ENCODE measurements around the gene SRSF6.
"Not testable (repeated sequence)": the region's sequence is repeated elsewhere in the genome, so short reads cannot be mapped to it uniquely, and the experiment has no call there.

Gene SRSF6

GRCh38 chr20:43464219-43464790 lies 6.6 kb downstream of the SRSF6 start:
- in situ Hi-C loops (cut with HindIII; ENCODE audit: low pct_ligation_motif_present, low pct_unique_long_range_greater_than_20kb, low sequenced_read_pairs): no loop called here
- DNase-seq: no peak

DNA sequence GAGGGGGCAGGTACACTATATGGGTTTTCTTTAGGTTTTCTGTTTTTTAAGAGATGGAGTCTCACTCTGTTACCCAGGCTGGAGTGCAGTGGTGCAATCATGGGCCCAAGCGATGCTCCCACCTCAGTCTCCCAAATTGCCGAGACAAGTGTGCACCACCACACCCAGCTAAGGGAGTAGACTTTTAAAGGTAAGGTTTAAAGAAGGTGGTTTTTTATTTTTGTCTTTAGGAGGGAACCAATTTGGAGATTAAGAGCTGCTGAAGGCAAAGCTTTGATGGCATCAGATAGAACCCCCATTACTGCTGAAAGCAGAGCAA lies 7.9 kb downstream of the SRSF6 start:
- DNase-seq: no peak
- in situ Hi-C loops (cut with HindIII; ENCODE audit: low pct_ligation_motif_present, low pct_unique_long_range_greater_than_20kb, low sequenced_read_pairs): no loop called here

GRCh38 chr20:43467589-43467988 lies 9.9 kb downstream of the SRSF6 start:
- in situ Hi-C loops (cut with HindIII; ENCODE audit: low pct_ligation_motif_present, low pct_unique_long_range_greater_than_20kb, low sequenced_read_pairs): no loop called here
- no peak for DNase-seq

DNA sequence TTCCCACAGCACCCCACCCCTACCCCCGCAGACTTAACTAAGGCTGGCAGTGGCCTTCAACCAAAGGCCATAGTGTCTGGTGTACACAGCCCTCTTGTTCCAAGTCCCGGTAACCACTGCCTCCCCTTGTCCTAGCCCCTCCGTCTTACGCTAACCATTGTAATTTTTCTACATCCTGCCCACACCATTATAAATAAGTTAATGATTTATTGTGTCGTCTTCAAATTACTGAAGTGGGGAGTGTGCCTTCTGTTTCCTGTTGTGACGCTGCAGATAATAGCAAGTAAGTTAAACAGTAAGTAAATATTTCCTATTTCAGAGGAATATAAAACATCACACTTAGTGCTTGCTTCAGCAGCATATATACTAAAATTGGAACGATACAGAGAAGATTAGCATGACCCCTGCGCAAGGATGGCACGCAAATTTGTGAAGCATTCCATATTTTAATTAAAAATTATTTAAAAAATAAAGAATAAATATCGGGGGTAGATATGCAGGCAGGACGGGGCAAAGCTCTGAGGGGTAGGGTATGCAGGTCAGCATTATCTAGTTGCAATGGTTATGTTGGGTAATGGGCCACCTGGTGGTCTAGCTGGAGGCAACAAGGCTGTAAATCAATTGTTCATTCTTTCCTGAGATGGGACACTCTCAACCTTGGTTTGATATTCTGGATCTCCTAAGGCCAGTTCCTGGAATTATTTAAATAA lies 15.1 kb downstream of the SRSF6 start:
- in situ Hi-C loops (cut with HindIII; ENCODE audit: low pct_ligation_motif_present, low pct_unique_long_range_greater_than_20kb, low sequenced_read_pairs): no loop called here
- no peak for DNase-seq

GRCh38 chr20:43473381-43473704 lies 15.6 kb downstream of the SRSF6 start:
- in situ Hi-C loops (cut with HindIII; ENCODE audit: low pct_ligation_motif_present, low pct_unique_long_range_greater_than_20kb, low sequenced_read_pairs): no loop called here
- DNase-seq: no peak

DNA sequence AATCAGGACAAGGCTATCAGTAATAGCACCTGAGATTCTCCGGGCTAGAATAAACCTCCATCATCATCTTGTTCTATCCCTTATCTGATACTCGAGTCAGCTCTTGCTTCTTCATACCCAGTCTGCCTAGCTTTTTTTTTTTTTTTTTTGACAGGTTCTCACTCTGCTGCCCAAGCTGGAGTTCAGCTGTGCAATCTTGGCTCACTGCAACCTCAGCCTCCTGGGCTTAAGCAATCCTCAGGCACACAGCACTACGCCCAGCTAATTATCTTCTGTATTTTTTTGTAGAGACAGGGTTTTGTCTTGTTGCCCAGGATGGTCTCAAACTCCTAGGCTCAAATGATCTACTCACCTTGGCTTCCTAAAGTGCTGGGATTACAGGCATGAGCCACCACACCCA lies 19.5 kb downstream of the SRSF6 start:
- DNase-seq: no peak
- in situ Hi-C loops (cut with HindIII; ENCODE audit: low pct_ligation_motif_present, low pct_unique_long_range_greater_than_20kb, low sequenced_read_pairs): no loop called here

- in situ Hi-C loops (cut with HindIII; ENCODE audit: low pct_ligation_motif_present, low pct_unique_long_range_greater_than_20kb, low sequenced_read_pairs): no loop called here
- DNase-seq: no peak
Observed at GRCh38 chr20:43477619-43478018, 19.9 kb downstream of the SRSF6 start.

DNA sequence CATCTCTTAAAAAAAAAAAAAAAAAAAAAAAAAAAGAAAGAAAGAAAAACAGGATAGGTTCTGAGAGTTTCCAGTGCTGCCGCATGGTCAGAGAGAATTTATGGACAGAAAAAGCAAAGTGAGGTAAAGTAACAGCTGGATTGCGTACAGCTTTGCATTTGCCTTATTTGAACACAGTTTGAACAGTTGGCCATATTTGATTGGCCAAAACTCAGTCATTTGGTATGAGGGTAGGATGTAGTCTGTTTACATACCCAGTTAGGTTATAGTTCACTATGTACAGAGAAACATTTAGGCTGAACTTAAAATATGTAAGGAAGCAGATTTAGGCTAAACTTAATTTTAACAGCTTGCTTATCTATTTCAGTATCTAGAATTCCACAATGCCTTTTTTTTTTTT lies 32.3 kb downstream of the SRSF6 start:
- in situ Hi-C loops (cut with HindIII; ENCODE audit: low pct_ligation_motif_present, low pct_unique_long_range_greater_than_20kb, low sequenced_read_pairs): no loop called here
- DNase-seq: no peak

GRCh38 chr20:43492101-43492500 lies 34.4 kb downstream of the SRSF6 start:
- in situ Hi-C loops (cut with HindIII; ENCODE audit: low pct_ligation_motif_present, low pct_unique_long_range_greater_than_20kb, low sequenced_read_pairs): no loop called here
- DNase-seq: no peak

GRCh38 chr20:43495388-43495787 lies 37.7 kb downstream of the SRSF6 start:
- no peak for DNase-seq
- in situ Hi-C loops (cut with HindIII; ENCODE audit: low pct_ligation_motif_present, low pct_unique_long_range_greater_than_20kb, low sequenced_read_pairs): no loop called here

GRCh38 chr20:43502021-43502420 lies 44.3 kb downstream of the SRSF6 start:
- in situ Hi-C loops (cut with HindIII; ENCODE audit: low pct_ligation_motif_present, low pct_unique_long_range_greater_than_20kb, low sequenced_read_pairs); DNase-seq: not testable (repeated sequence)

GRCh38 chr20:43506238-43506637 lies 48.5 kb downstream of the SRSF6 start:
- in situ Hi-C loops (cut with HindIII; ENCODE audit: low pct_ligation_motif_present, low pct_unique_long_range_greater_than_20kb, low sequenced_read_pairs): no loop called here
- DNase-seq: no peak

GRCh38 chr20:43507150-43508080 lies 49.7 kb downstream of the SRSF6 start, which contains the start of gene L3MBTL1:
TSS of gene L3MBTL1 (plus strand) at chr20:43507697. CDS start at chr20:43513504, 5,807 bp downstream.
- DNase-seq: peak; percentile 34
- in situ Hi-C loops (cut with HindIII; ENCODE audit: low pct_ligation_motif_present, low pct_unique_long_range_greater_than_20kb, low sequenced_read_pairs): no loop called here

DNA sequence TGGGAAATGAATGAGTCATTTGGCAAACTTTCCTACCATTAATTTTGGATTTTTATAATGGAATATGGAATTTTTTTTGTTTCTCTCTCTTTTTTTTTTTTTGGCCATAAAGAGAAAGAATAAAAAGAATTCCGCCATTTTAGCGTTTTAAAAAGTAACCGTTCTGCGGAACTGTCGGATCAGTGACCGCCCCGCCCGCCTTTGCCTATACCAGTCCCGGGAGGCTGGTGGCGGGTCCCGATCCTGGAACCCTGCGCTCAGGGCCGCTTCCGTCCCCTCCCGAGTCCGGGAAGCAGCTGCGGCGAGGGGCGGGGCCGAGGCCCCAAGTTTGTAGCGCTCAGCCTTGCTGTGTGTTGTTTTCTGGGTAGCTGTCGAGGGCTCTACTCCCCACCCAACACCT lies 50.4 kb downstream of the SRSF6 start:
- in situ Hi-C loops (cut with HindIII; ENCODE audit: low pct_ligation_motif_present, low pct_unique_long_range_greater_than_20kb, low sequenced_read_pairs): no loop called here
- no peak for DNase-seq

- in situ Hi-C loops (cut with HindIII; ENCODE audit: low pct_ligation_motif_present, low pct_unique_long_range_greater_than_20kb, low sequenced_read_pairs): no loop called here
- DNase-seq: no peak
Observed at GRCh38 chr20:43508604-43509040, 50.9 kb downstream of the SRSF6 start.

GRCh38 chr20:43511879-43512278 lies 54.2 kb downstream of the SRSF6 start:
- DNase-seq: no peak
- in situ Hi-C loops (cut with HindIII; ENCODE audit: low pct_ligation_motif_present, low pct_unique_long_range_greater_than_20kb, low sequenced_read_pairs): no loop called here

DNA sequence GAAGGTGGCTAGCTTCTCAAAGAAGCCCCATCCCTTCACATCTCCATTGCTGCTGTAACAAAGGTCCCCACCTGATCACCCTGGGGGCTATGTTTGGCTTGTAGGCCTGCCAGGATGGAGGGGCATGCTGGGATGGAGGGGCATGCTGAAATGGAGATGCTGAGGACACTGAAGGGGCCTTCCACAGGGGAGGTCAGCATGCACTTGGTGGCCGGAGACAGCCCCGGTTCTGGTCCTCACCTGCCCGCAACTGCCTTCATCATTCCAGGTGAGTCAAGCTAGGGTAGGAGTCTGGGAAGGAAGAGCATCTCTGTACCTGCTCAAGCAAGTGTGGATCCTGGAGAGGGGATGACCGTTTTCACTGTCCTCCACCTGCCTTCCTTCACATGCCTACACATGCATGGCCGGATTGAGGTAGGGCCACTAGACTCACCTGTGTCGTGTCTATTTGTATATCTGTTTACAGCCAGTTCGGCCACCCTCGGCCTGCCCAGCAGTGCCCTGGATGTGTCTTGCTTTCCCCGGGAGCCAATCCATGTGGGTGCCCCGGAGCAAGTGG lies 55.8 kb downstream of the SRSF6 start:
- in situ Hi-C loops (cut with HindIII; ENCODE audit: low pct_ligation_motif_present, low pct_unique_long_range_greater_than_20kb, low sequenced_read_pairs): no loop called here
- DNase-seq: no peak
